HG02678 (cell line): ENCODE measurements around the gene RAB3D.
"Not testable (repeated sequence)": the region's sequence is repeated elsewhere in the genome, so short reads cannot be mapped to it uniquely, and the experiment has no call there.

ENCODE experiments used
- ATAC-seq: cut with Tn5 transposase; IDR thresholded peaks from one replicate; pipeline ENCODE4 v1.9.1; 2021; ENCODE audit warnings: mild to moderate bottlenecking, moderate library complexity; ENCODE audit not compliant: unreplicated experiment

RAB3D gene

GRCh38 chr19:11367528-11367927 lies 28.1 kb upstream of the RAB3D start:
- no peak for ATAC-seq

GRCh38 chr19:11365557-11366117 lies 26.2 kb upstream of the RAB3D start:
- ATAC-seq, result no peak

GRCh38 chr19:11364935-11365334 lies 25.5 kb upstream of the RAB3D start:
- no peak for ATAC-seq

GRCh38 chr19:11364296-11364904 lies 24.9 kb upstream of the RAB3D start:
- no peak for ATAC-seq

- ATAC-seq, result no peak
Observed at GRCh38 chr19:11363881-11364280, 24.4 kb upstream of the RAB3D start.

GRCh38 chr19:11361771-11362731 lies 22.6 kb upstream of the RAB3D start:
- no peak for ATAC-seq

GRCh38 chr19:11361037-11361770 lies 21.7 kb upstream of the RAB3D start:
- ATAC-seq, result no peak

GRCh38 chr19:11359421-11359820 lies 20.0 kb upstream of the RAB3D start:
- no peak for ATAC-seq

- no peak for ATAC-seq
Observed at GRCh38 chr19:11356676-11357550, 17.5 kb upstream of the RAB3D start.

- no peak for ATAC-seq
Observed at GRCh38 chr19:11356074-11356397, 16.6 kb upstream of the RAB3D start.

- peak; percentile 60 for ATAC-seq
Observed at GRCh38 chr19:11355160-11356073, 16.0 kb upstream of the RAB3D start, which contains the start of gene PLPPR2. PLPPR2 (plus strand) TSS chr19:11355432; CDS start chr19:11357674, 2,242 bp downstream.

- ATAC-seq, result not testable (repeated sequence)
Observed at GRCh38 chr19:11354102-11354501, 14.6 kb upstream of the RAB3D start.

- ATAC-seq, result no peak
Observed at GRCh38 chr19:11349171-11349570, 9.7 kb upstream of the RAB3D start.

GRCh38 chr19:11347546-11348039 lies 8.1 kb upstream of the RAB3D start:
- ATAC-seq, result no peak

- peak; percentile 92 for ATAC-seq
Observed at GRCh38 chr19:11346104-11346940, 6.9 kb upstream of the RAB3D start, which contains the start of the genes CCDC159 and TMEM205. CCDC159 (plus strand) TSS chr19:11346519; CDS start chr19:11346607, 88 bp downstream. TMEM205 (minus strand) TSS chr19:11346268; CDS start chr19:11345619, 649 bp downstream.

- no peak for ATAC-seq
Observed at GRCh38 chr19:11345122-11345803, 5.8 kb upstream of the RAB3D start.

GRCh38 chr19:11342429-11342828 lies 3.0 kb upstream of the RAB3D start:
- no peak for ATAC-seq
